Glutamatergic neuron (in vitro differentiated cells): ENCODE results near the gene ACCSL. TPM values are rescaled to one million over a fixed set of nuclear protein-coding genes. Genes with fewer than 3 reads are reported as not detected.

Source experiments
- DNase-seq: peaks from one replicate; pipeline ENCODE4 v3.0.0; 2022
- H3K27ac Mint-ChIP-seq: one replicate; pipeline ENCODE4 v1.8.0; 2020; ENCODE audit warnings: mild to moderate bottlenecking, mixed read lengths, inconsistent platforms; ENCODE audit not compliant: unreplicated experiment
- H3K27me3 Mint-ChIP-seq: one replicate; pipeline ENCODE4 v1.8.0; 2020; ENCODE audit warnings: mild to moderate bottlenecking, moderate library complexity, mixed read lengths, inconsistent platforms; ENCODE audit not compliant: unreplicated experiment
- H3K36me3 Mint-ChIP-seq: one replicate; pipeline ENCODE4 v1.8.0; 2020; ENCODE audit warnings: mild to moderate bottlenecking, mixed read lengths, inconsistent platforms; ENCODE audit not compliant: unreplicated experiment
- H3K4me1 Mint-ChIP-seq: one replicate; pipeline ENCODE4 v1.8.0; 2020; ENCODE audit warnings: mild to moderate bottlenecking, low read depth, mixed read lengths, inconsistent platforms; ENCODE audit not compliant: unreplicated experiment
- H3K4me3 Mint-ChIP-seq: one replicate; pipeline ENCODE4 v1.8.0; 2020; ENCODE audit warnings: mild to moderate bottlenecking, mixed read lengths, inconsistent platforms; ENCODE audit not compliant: unreplicated experiment
- H3K9me3 Mint-ChIP-seq: one replicate; pipeline ENCODE4 v1.8.0; 2020; ENCODE audit warnings: mild to moderate bottlenecking, moderate library complexity, mixed read lengths, inconsistent platforms; ENCODE audit not compliant: unreplicated experiment
- CTCF ChIP-seq: fragments of 200-600 bp; sonication (generic); IDR thresholded peaks from one replicate; pipeline ENCODE4 v1.5.0; 2021; ENCODE audit not compliant: partially characterized antibody, unreplicated experiment
- total RNA-seq: library from RNA; stranded (reverse); fragmentation: NEBNext Ultra II Directional; extraction: Animal tissue kit (Norgen Biotek cat#: 25700); gene quantifications from one replicate; pipeline ENCODE4 v1.2.1, GENCODE V29; 2021; ENCODE audit not compliant: unreplicated experiment

Gene ACCSL
- total RNA-seq, 1 donor from 2014 or later, result not detected

GRCh38 chr11:44029507-44029845 lies 18.3 kb upstream of the ACCSL start:
- no peak for TF ChIP-seq CTCF
- Mint-ChIP-seq H3K9me3 (peaks cover 1% of the 10 kb centered on the region), H3K4me1 (peaks cover 36% of the 10 kb centered on the region), H3K36me3 (peaks cover 20% of the 10 kb centered on the region), H3K27me3 (peaks cover 6% of the 10 kb centered on the region), H3K27ac (peak overlapping the region; percentile 28), H3K4me3 (no peak overlapping the region)
- DNase-seq, result no peak

GRCh38 chr11:44029977-44030911 lies 17.5 kb upstream of the ACCSL start:
- peaks cover 38% of the 10 kb centered on the region for H3K4me1 Mint-ChIP-seq
- peak overlapping the region; percentile 89 for H3K27ac Mint-ChIP-seq
- H3K9me3 Mint-ChIP-seq, result peaks cover 1% of the 10 kb centered on the region
- H3K4me3 Mint-ChIP-seq, result peak overlapping the region; percentile 69
- TF ChIP-seq CTCF, result no peak
- H3K27me3 Mint-ChIP-seq, result peaks cover 6% of the 10 kb centered on the region
- peaks cover 17% of the 10 kb centered on the region for H3K36me3 Mint-ChIP-seq
- peak; percentile 62 for DNase-seq

GRCh38 chr11:44030996-44031395 lies 16.8 kb upstream of the ACCSL start:
- H3K4me3 Mint-ChIP-seq, result peak overlapping the region; percentile 16
- H3K27me3 Mint-ChIP-seq, result peaks cover 6% of the 10 kb centered on the region
- peaks cover 13% of the 10 kb centered on the region for H3K36me3 Mint-ChIP-seq
- H3K27ac Mint-ChIP-seq, result peak overlapping the region; percentile 81
- no peak for DNase-seq
- H3K4me1 Mint-ChIP-seq, result peaks cover 38% of the 10 kb centered on the region
- TF ChIP-seq CTCF, result no peak
- peaks cover 1% of the 10 kb centered on the region for H3K9me3 Mint-ChIP-seq

GRCh38 chr11:44031549-44031948 lies 16.2 kb upstream of the ACCSL start:
- peak overlapping the region; percentile 16 for H3K4me3 Mint-ChIP-seq
- H3K9me3 Mint-ChIP-seq, result peaks cover 1% of the 10 kb centered on the region
- no peak for TF ChIP-seq CTCF
- H3K27ac Mint-ChIP-seq, result peak overlapping the region; percentile 24
- peaks cover 10% of the 10 kb centered on the region for H3K36me3 Mint-ChIP-seq
- DNase-seq, result no peak
- peaks cover 38% of the 10 kb centered on the region for H3K4me1 Mint-ChIP-seq
- peaks cover 6% of the 10 kb centered on the region for H3K27me3 Mint-ChIP-seq
